OCI-LY7 (cell line): ENCODE data around the gene LRFN2. TPM values are rescaled to one million over a fixed set of nuclear protein-coding genes. Genes with fewer than 3 reads are reported as not detected.

Experiments used
- BruUV-seq: library from RNA; stranded (reverse); fragments of 400-500 nt; replicated peaks from 2 replicates; lab custom pipeline; 2021; lab: Mats Ljungman, UMichigan
- CTCF ChIA-PET: fragments of 300-600 bp; sonication (Branson Sonifier 250); formaldehyde crosslinking; loops from one replicate; lab custom pipeline; 2022; ENCODE audit warnings: antibody characterized with exemption; ENCODE audit not compliant: unreplicated experiment; lab: Charles Lee
- POLR2A ChIA-PET: fragments of 300-600 bp; sonication (Branson Sonifier 250); formaldehyde crosslinking; loops from one replicate; lab custom pipeline; 2022; ENCODE audit warnings: antibody characterized with exemption; lab: Charles Lee
- DNase-seq: peaks from one replicate; pipeline ENCODE4 v3.0.0-alpha.2; 2015; ENCODE audit warnings: low spot score
- H2AFZ ChIP-seq: fragments of 200-600 bp; sonication (generic), shearing (Covaris generic); 2 replicates; pipeline ENCODE4 v1.6.1; 2014; ENCODE audit warnings: mild to moderate bottlenecking, antibody characterized with exemption, low read length, moderate library complexity
- H3K27ac ChIP-seq: fragments of 200-600 bp; sonication (generic); 2 replicates; pipeline ENCODE4 v1.5.1; 2014; ENCODE audit warnings: mixed run types, low read depth, mild to moderate bottlenecking, moderate library complexity, low read length, inconsistent platforms; ENCODE audit not compliant: poor library complexity, severe bottlenecking
- H3K36me3 ChIP-seq: fragments of 200-600 bp; sonication (generic); 2 replicates; pipeline ENCODE4 v1.6.1; 2014; ENCODE audit warnings: mild to moderate bottlenecking, antibody characterized with exemption, low read length, moderate library complexity, mixed read lengths; ENCODE audit not compliant: insufficient read depth
- H3K4me1 ChIP-seq: fragments of 200-600 bp; sonication (generic); 2 replicates; pipeline ENCODE4 v1.5.1; 2014; ENCODE audit warnings: mild to moderate bottlenecking, low read length; ENCODE audit not compliant: insufficient read depth, poor library complexity, severe bottlenecking
- H3K4me2 ChIP-seq: fragments of 200-600 bp; sonication (generic); 2 replicates; pipeline ENCODE4 v1.6.1; 2014; ENCODE audit warnings: mild to moderate bottlenecking, low read length
- H3K4me3 ChIP-seq: fragments of 200-600 bp; sonication (generic); 2 replicates; pipeline ENCODE4 v1.5.1; 2014; ENCODE audit warnings: mild to moderate bottlenecking, low read depth, low read length; ENCODE audit not compliant: poor library complexity, severe bottlenecking
- H3K79me2 ChIP-seq: fragments of 200-600 bp; sonication (generic); 2 replicates; pipeline ENCODE4 v1.6.1; 2016; ENCODE audit warnings: low read depth, mild to moderate bottlenecking, low read length, moderate library complexity, mixed read lengths; ENCODE audit not compliant: insufficient read depth
- H3K9me2 ChIP-seq: fragments of 200-600 bp; sonication (generic); 2 replicates; pipeline ENCODE4 v1.6.1; 2016; ENCODE audit warnings: mild to moderate bottlenecking, low read length, mixed read lengths; ENCODE audit not compliant: insufficient read depth
- H3K9me3 ChIP-seq: fragments of 200-600 bp; sonication (generic); 2 replicates; pipeline ENCODE4 v1.6.1; 2014; ENCODE audit warnings: mild to moderate bottlenecking, mixed run types, low read length, mixed read lengths
- H4K20me1 ChIP-seq: fragments of 200-600 bp; sonication (generic); 2 replicates; pipeline ENCODE4 v1.6.1; 2014; ENCODE audit warnings: mild to moderate bottlenecking, antibody characterized with exemption, low read length, moderate library complexity, mixed read lengths; ENCODE audit not compliant: insufficient read depth
- CTCF ChIP-seq: fragments of 200-600 bp; sonication (generic); conservative IDR thresholded peaks from 2 replicates; pipeline ENCODE4 v1.5.1; 2014; ENCODE audit warnings: mild to moderate bottlenecking, antibody characterized with exemption, low read length, moderate library complexity, mixed read lengths
- EZH2phosphoT487 ChIP-seq: fragments of 200-600 bp; sonication (generic); IDR thresholded peaks from 2 replicates; pipeline ENCODE4 v1.6.1; 2018; ENCODE audit warnings: low read depth, borderline replicate concordance, mild to moderate bottlenecking, mixed run types, antibody characterized with exemption, low read length, moderate library complexity, mixed read lengths
- intact Hi-C: fragments of 100-400 bp; cut with micrococcal nuclease; formaldehyde crosslinking; loops from one replicate; pipeline ENCODE4 v1.10.0; 2022; ENCODE audit not compliant: unreplicated experiment
- total RNA-seq, 2 experiments: library from RNA; depleted of rRNA in 1 of 2; stranded (reverse); fragments of >200 nt in 1 of 2; shearing (Covaris generic) in 1 of 2; gene quantifications; 2 replicates each; pipeline ENCODE4 v1.2.3, GENCODE V29; 2014 to 2022

Gene LRFN2
- total RNA-seq, 2 experiments from 2014 or later: not detected

DNA sequence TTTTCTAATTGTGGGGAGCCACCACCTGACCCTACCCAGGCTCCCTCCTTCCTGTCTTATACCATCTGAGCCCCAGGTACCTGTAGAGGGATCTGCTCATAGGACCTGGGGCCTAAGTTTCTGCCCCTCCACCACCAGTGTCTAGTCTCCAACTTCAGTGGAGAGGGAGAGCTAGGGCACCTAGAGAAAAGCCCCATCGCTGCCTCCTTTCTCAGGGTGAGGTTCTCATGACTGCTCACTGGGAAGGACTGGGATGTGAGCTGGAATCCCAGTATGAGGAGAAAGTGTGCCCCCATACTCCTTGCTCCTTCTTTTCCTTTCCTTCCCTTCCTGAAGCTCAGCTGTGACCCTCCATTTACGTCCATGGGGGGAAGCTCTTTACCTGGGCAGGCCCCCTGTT lies 231.6 kb downstream of the LRFN2 start:
- intact Hi-C loops: no loop called here
- TF ChIP-seq EZH2phosphoT487: no peak
- no peak for TF ChIP-seq CTCF
- Histone ChIP-seq H4K20me1 (no peaks in the 10 kb centered on the region), H2AFZ (no peak overlapping the region), H3K9me2 (no peaks in the 10 kb centered on the region), H3K4me3 (no peak overlapping the region), H3K4me2 (no peak overlapping the region), H3K9me3 (no peaks in the 10 kb centered on the region), H3K36me3 (no peaks in the 10 kb centered on the region), H3K79me2 (no peaks in the 10 kb centered on the region), H3K27ac (no peak overlapping the region), H3K4me1 (no peaks in the 10 kb centered on the region)
- CTCF ChIA-PET: no interaction called here
- POLR2A ChIA-PET: no interaction called here
- BruUV-seq: no TSS peak
- DNase-seq: no peak

DNA sequence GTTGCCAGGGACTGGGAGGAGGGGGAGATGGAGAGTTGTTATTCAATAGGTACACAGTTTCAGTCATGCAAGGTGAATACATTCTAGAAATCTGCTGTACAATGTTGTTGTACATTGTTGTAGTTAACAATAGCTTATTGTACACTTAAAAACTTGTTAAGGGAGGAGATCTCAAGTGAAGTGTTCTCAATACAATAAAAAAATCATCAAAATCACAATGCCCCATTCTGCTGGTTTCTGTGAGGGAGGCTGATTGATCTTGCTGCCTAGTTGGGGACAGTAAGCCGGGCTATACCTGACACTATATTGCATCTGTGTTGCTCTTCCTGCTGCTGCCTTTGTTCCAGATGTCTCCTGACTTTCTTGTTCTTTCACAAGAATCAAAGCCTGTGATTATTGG lies 232.1 kb downstream of the LRFN2 start:
- no peak overlapping the region for H2AFZ ChIP-seq
- H3K9me2 ChIP-seq: no peaks in the 10 kb centered on the region
- H3K4me3 ChIP-seq: no peak overlapping the region
- TF ChIP-seq CTCF (no peak), EZH2phosphoT487 (no peak)
- no peak overlapping the region for H3K27ac ChIP-seq
- no peaks in the 10 kb centered on the region for H4K20me1 ChIP-seq
- no peak for DNase-seq
- intact Hi-C loops: no loop called here
- no peaks in the 10 kb centered on the region for H3K79me2 ChIP-seq
- no peaks in the 10 kb centered on the region for H3K9me3 ChIP-seq
- CTCF ChIA-PET: no interaction called here
- no TSS peak for BruUV-seq
- H3K36me3 ChIP-seq: no peaks in the 10 kb centered on the region
- POLR2A ChIA-PET: no interaction called here
- H3K4me1 ChIP-seq: no peaks in the 10 kb centered on the region
- no peak overlapping the region for H3K4me2 ChIP-seq

DNA sequence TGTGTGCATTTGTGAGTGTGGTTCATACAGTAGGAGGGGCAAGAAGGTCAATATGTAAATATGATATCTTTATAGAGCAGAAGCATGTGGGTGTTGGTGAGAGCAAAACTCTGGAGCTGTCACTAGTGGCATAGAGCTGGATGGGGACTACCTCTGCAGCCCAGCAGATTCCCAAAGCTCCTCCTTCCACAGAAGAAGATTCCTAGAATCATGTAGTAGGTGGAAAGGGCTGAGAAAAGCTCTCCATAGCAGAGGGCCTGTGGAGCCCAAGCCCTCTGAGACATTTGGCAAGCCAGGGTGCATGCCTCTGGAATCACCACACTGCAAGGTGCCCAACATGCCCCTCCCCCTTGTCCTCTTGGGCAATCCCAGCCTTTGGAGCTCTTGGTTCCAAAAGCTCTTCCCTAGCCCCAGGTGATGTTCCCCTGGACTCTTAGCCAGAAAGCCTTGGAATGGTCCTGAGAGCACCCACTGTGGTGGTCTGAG lies 233.2 kb downstream of the LRFN2 start:
- Histone ChIP-seq H3K27ac (no peak overlapping the region), H3K4me3 (no peak overlapping the region), H3K9me3 (no peaks in the 10 kb centered on the region), H3K9me2 (no peaks in the 10 kb centered on the region), H3K36me3 (no peaks in the 10 kb centered on the region), H4K20me1 (no peaks in the 10 kb centered on the region), H2AFZ (no peak overlapping the region), H3K4me2 (no peak overlapping the region), H3K79me2 (no peaks in the 10 kb centered on the region), H3K4me1 (no peaks in the 10 kb centered on the region)
- TF ChIP-seq EZH2phosphoT487: no peak
- TF ChIP-seq CTCF: no peak
- intact Hi-C loops: no loop called here
- BruUV-seq: no TSS peak
- POLR2A ChIA-PET: interaction anchor here (1.1 kb wide), 1 partner anchor 51 kb away, joined by 3 read pairs; no protein-coding TSS in a partner anchor
- CTCF ChIA-PET: no interaction called here
- DNase-seq: no peak
